Limb (tissue), 2 donors: ENCODE measurements around the gene DMXL2.
"Not testable (repeated sequence)": the region's sequence is repeated elsewhere in the genome, so short reads cannot be mapped to it uniquely, and the experiment has no call there.

Experiments
- DNase-seq, 2 donors: peaks; one replicate each; pipeline ENCODE4 v3.0.0-alpha.2; 2016; ENCODE audit errors: extremely low spot score in 2 of 2

The DMXL2 gene, protein sequence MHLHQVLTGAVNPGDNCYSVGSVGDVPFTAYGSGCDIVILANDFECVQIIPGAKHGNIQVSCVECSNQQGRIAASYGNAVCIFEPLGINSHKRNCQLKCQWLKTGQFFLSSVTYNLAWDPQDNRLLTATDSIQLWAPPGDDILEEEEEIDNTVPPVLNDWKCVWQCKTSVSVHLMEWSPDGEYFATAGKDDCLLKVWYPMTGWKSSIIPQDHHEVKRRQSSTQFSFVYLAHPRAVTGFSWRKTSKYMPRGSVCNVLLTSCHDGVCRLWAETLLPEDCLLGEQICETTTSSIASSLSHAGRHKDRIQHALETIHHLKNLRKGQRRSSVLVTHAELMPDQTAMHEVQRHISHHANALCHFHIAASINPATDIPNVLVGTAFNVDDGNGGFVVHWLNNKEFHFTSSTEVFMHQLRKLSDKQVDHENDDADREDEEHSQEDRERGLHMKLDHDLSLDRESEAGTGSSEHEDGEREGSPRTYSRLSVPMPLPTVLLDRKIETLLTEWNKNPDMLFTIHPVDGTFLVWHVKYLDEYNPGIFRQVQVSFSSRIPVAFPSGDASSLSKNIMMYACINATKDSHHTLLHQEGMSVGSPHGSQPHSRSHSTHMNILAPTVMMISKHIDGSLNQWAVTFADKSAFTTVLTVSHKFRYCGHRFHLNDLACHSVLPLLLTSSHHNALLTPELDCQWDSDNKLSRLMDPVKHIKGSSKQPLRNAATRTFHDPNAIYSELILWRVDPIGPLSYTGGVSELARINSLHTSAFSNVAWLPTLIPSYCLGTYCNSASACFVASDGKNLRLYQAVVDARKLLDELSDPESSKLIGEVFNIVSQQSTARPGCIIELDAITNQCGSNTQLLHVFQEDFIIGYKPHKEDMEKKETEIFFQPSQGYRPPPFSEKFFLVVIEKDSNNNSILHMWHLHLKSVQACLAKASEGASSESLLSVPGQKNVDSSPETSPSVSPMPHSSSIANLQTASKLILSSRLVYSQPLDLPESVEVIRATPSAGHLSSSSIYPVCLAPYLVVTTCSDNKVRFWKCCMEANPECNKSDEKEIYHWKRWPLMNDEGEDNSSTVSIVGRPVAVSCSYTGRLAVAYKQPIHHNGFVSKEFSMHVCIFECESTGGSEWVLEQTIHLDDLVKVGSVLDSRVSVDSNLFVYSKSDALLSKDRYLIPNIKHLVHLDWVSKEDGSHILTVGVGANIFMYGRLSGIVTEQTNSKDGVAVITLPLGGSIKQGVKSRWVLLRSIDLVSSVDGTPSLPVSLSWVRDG (N-terminal part only)

DNA sequence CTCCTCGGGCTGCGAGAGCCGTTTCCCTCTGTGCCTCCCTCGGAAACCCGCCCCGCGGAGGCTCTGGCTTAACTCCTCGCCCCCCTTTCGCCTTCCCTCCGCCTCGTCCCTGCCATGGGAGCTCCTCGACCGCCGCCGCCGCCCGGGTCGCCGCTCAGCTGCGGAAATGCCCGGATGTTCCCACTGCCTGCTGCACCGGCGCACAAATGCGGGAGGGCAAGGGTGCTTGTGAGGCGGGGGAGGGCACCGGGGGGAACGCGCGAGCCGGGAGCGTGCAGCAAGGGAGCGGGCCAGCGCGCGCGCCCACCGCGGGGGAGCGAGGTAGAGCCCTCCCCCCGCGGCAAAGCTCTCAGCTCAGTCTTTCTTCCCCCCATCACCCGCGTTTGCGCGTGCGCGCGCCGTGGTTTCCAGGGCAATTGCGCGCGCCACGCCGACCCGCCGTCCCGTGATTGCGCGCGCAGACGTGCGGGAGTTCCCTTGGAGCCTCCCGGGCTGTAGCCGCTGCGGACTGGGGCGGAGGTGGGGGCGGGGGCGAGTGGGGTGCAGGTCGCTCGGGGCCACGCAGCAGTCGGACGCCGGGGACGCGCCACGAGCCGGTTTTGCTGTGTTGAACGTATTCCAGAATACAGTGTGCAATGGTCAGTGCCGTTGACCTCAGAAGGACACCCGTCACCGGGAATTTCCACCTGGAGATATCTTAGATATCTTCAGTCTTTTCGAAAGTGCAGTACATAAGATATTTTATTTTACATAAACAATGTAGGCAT, at the start of gene DMXL2:
Gene DMXL2, minus strand, starts transcription at position 168 of the 767 bp plus-strand sequence. CDS start 226 bp downstream, outside the sequence.
- peak; percentile 92 to 93 for DNase-seq

DNA sequence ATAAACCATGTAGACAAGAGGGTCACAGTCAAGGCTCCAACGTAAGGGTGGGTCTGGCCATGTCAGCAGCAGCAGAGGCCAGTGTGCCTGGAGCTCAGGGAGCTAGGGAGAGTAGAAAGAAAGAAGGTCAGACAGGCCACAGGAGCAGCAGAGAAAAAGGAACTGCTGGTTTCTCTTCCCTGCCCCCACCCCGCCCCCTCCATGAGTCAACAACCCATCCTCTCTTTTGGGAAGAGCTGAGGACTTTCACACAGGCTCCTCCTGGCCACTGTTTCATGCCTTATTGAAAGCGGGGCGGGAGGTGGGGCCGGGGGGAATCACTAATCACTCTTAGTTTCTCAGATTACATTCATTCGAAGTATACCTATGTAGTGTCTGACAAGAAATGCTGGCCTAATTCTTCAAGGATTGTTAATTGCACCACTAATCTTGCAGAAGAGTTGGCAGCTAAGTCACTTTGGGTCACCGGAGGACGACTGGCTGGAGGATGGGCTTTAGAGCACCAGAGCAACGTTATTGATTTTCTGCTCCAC, 49.6 kb upstream of the DMXL2 start:
- no peak for DNase-seq

DNA sequence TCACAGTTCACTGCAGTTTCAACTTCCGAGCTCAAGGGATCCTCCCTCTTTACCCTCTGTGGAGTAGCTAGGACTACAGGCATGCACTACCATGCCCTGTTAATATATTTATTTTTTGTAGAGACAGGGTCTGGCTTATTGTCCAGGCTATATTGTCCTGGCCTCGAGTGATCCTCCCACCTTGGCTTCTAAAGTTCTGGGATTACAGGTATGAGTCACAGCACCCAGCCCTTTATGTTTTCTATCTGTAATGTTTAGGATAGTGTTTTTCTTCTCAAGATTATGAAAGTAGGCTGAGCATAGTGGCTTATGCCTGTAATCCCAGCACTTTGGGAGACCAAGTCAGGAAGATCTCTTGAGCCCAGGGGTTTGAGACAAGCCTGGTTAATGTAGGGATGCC, 46.8 kb upstream of the DMXL2 start:
- DNase-seq: no peak

DNA sequence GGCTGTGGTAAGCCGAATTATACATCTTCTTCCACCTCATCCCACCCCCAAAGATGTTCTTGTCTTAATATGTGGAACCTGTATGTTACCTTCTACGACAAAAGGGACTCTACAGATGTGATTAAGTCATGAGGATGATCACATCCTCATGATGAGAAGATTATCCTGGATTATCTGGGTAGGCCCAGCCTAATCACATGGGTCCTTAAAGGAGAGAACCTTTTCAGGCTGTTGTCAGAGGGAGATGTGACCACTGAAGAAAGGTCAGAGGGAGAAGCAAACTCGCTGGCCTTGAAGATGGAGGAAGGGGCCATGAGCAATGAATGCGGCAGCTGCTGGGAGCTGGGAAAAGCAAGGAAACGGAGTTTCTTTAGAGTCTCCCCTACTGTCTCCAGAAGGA, 45.9 kb upstream of the DMXL2 start:
- no peak for DNase-seq

DNA sequence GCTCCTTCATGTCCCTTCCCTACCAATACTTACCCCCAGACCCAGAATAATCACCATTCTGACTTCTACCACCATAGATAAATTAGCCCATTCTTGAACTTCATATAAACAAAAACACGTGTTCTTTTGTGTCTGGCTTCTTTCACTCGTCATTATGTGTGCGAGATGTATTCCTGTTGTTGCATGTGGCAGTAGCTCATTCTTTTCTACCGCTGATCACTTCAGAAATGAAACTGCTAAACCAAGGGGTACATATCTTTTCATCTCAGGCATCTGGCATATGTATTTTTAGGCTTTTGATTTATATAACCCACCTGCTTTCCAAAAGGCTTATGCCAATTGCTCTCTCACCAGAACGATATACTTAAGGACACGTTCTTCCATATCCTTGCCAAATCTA, 44.9 kb upstream of the DMXL2 start:
- no peak for DNase-seq

DNA sequence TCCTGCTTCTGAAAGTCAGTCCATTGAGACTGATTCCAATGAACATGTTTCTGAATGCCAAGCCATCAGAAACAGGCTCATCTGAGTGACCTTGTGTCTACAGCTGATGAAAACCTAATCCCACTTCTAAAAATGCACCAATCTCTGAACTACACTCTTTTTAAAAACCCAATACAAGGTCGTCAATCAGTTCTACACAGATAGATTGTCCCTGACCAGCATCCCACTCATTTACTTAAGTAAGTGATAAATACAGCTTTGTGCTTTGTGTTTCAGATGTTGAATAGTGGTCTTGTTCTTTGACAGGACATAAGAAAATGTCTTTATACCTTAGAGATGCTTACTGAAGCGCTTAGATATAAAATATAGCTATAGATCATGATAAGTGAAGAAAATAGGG, 38.5 kb upstream of the DMXL2 start:
- DNase-seq: no peak

DNA sequence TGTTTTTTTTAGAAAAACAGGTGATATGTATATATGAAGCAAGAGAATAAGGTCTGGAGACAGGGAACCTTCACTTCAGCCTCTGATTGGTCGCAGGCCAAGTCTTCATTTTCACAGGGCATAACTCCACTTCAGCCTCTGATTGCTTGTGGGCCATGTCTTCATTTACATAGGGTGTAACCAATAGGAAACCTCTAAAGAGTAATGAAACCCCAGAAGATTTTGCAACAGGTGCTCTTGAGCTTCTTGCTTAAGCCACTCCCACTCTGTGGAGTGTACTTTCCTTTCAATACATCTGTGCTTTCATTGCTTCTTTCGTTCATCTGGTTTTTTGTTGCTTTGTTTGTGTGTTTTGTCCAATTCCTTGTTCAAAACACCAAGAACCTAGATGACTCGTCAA, 36.1 kb upstream of the DMXL2 start:
- DNase-seq: no peak

DNA sequence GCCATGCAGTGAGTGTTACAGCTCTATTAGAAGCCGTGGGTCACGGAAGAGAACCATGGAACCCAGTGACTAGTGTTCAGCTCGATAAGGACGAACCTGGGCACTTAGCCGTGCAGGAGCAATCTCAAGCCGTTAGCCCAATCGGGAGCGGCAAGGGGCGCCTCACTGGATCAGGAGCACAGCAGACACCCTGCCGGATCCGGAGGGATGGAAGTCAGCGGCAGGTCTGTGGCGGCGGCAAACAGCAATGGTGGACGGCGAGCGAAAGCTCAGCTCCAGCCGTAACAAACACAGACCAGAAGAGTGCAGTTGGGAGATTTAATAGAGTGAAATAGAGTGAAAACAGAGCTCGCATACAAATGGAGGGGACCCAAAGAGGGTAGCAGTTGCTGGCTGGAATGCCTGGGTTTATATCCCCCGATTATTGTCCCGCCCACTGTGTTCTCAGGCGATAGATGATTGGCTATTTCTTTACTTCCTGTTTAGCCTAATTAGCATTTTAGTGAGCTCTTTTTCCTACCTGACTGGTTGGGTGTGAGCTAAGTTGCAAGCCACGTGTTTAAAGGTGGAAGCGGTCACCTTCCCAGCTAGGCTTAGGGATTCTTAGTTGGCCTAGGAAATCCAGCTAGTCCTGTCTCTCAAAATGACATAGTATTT, 33.0 kb upstream of the DMXL2 start:
- DNase-seq: not testable (repeated sequence)

DNA sequence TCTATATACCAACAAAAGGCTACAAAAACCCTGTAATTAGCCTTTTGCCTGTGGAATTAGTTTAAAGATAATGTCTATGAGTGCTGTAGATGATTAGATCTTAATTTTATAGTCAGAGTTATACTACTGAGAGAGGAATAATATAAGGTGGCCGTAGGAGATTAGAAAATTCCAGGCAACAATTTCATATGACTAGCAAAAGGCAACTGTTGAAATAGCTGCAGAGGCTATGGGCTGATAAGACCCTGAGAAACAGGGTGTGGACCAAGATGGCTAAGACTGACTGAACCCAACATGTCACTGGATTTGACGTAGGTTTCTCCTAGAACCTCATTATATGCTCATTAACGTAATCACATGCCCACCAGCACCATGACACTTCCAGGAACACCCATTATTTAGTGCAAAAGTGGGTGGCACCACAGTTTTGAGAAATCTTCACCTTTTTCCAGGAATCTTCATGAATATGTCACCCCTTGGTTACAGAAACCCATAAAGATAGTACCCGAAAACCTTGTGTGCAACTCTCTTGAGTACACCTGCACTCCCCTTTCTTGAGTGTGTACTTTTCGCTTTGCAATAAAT, 29.6 kb upstream of the DMXL2 start:
- no peak for DNase-seq

DNA sequence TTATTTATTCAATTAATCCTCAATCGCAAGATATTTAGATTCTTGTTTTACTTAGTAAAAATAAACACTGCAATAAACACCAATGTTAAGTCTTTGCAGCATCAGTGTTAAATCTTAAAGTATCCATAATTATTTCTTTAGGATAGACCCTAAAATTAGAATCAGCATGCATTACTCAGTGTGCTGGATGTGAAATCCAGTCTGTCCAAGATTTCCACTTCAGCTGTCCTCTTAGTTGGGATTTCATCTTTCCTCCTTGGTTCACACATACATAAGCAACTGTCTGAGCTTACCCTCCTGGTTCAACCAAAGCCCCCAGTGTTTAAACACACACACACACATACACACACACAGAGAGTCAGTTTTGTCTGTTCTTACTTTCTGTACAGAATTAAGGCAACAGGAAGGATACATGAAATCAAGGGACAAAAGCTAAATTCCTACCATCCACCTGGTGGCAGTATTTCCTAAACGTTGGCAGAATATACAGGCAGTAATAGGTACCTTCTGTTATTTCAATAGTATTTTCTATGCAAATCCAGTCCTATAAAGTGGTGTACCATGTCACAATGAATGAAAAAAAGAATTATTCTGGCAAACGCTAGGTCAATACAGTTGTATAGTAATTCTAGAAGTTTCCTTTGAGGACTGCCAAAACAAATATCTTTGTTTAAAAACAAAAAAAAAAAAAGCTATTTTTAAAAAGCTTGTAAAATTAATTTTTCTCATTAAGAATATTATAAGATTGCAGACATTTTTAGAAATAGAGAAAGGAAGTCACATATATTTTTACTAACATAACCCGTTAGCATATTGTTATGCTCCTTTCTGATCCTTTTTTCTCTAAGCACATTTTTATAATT, 27.3 kb upstream of the DMXL2 start:
- DNase-seq: peak; percentile 45 to 84

DNA sequence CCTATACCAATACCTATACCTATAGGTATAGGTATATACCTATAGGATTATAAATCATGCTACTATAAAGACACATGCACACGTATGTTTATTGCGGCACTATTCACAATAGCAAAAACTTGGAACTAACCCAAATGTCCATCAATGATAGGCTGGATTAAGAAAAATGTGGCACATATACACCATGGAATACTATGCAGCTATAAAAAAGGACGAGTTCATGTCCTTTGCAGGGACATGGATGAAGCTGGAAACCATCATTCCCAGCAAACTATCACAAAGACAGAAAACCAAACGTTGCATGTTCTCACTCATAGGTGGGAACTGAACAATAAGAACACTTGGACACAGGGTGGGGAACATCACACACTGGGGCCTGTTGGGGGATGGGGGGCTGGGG, 26.1 kb upstream of the DMXL2 start:
- not testable (repeated sequence) for DNase-seq

DNA sequence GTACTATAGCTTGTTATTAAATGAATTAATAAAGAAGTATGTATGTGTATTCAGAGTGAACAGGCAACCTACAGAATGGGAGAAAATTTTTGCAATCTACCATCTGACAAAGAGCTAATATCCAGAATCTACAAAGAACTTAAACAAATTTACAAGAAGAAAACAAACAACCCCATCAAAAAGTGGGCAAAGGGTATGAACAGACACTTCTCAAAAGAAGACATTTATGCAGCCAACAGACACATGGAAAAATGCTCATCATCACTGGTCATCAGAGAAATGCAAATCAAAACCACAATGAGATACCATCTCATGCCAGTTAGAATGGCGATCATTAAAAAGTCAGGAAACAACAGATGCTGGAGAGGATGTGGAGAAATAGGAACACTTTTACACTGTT, 25.5 kb upstream of the DMXL2 start:
- not testable (repeated sequence) for DNase-seq

DNA sequence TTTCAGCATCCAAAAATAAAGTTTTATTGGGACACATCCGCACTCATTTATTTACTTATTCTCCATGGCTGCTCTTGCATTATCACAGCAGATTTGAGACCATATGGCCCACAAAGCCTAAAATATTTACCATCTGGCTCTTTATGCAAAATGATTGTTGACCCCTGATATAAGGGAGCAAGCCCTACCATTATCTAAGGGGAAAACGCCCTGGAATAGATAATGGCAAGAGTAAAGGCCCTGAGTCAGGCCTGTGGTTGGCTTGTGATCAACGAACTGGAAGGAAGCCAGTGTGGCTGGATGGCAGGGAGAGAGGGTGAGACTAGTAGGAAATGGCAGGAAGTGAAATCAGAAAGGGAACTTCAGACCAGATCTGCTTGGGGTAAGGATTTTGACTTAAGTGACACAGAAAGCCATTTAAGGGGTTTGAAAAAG, 24.6 kb upstream of the DMXL2 start:
- no peak for DNase-seq

DNA sequence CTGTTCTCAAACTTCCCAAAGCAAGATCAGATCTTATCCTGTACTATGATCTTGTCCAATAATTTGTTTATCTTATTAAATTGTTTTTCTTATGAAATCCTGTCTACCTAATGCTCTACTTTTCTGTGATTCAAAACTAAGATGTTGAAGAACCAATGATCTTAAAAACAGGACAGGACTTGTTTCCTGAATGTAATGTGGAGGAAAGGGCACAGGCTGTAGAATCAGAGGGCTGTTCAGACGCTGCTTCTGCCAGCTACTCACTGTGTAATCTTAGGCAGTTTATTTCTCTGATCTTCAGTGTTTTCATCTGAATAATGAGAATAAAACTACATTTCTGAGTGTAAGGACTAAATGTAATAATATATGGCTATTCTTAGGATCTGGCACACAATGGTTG, 20.1 kb upstream of the DMXL2 start:
- no peak for DNase-seq

DNA sequence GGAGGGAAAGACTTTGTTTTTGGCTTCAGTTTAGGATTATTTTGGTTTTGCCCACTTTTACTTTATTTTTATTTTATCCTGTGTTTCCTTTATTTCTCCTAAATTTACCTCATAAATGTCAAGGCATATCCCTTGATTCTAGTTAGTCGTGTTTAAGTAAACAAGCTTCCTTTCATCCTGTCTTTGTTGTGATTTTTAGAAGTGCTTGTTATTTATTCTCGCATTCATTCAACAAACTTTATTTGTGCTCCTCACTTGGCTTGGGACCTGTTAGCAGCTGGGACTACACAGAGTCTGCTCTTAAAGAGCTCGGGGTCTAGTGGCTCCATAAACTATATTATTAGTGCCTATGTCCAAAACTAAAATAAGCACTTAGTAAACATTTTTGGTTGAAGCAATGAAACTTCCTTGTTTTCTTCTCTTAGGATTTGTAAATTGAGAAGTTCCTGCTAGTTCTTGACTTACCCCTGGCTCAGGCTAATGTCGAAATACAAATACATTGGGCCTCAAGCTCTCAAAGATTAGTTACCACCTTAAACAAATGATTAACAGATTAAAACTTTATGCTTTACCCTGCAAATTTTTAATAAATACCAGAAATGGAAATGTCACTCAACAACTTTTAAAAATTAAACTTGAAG, 19.0 kb upstream of the DMXL2 start:
- no peak for DNase-seq

DNA sequence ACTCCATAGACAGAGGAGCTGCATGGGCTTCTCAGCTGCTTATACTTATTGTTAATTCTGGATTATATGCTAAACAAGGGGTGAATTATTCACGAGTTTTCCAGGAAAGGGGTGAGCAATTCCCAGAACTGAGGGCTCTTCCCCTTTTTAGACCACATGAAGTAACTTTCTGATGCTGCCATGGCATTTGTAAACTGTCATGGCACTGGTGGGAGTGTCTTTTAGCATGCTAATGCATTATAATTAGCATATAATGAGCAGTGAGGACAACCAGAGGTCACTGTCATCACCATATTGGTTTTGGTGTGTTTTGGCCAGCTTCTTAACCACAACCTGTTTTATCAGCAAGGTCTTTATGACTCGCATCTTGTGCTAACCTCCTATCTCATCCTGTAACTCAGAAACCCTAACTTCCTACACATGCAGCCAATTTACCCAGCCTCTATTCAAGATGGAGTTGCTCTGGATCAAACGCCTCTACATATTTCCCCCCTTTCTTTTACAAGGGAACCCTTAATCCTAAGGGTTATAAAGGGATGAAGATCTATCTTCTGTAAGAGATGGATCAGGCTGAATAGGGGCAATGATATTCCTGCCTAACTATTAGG, 12.1 kb upstream of the DMXL2 start:
- no peak for DNase-seq

DNA sequence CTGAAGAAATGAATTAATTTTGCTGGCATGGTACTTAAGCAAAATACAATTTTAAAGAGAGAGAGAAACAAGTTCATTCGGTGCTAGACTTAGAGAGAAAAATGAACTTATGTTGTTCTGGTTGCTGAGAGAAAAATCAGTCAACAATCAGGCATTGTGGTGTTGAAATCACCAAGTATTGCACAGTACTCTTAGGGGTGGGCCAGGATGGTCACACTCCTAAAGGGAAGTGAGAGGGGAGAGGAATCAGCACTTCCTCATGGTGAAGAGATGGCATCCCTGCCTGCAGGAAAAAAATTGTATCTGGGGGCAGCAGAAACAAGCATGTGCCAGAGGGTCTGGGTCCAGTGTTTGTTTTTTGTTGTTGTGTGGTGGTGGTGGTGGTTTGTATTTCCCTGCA, 7.0 kb upstream of the DMXL2 start:
- DNase-seq: no peak

DNA sequence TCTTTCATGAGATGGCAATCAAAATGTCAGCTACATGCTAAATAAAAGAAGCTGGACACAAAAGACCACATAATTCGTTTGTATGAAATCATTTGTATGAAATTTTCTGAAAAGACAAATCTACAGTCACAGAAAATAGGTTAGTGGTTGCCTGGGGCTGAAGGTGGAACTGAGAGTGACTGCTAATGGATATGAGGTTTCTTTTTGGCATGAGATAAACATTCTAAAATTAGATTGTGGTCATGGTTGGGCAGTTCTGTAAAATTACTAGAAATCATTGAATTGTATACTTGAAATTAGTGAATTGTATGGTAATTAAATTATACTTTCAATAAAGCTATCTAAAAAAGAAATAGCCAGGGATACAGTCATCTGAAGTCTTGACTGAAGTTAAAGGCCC, 2.7 kb upstream of the DMXL2 start:
- DNase-seq: no peak
